GM10248 (cell line): ENCODE measurements around the gene IL16.

Experiments
- CTCF ChIA-PET: fragments of 300-600 bp; sonication (Branson Sonifier 250); formaldehyde crosslinking; extraction: SDS; loops from one replicate; lab custom pipeline; 2021; ENCODE audit warnings: antibody characterized with exemption; lab: Yijun Ruan, JAX
- POLR2A ChIA-PET: fragments of 350-650 bp; sonication (Branson Sonifier 250); formaldehyde crosslinking; extraction: SDS; loops from one replicate; lab custom pipeline; 2020; ENCODE audit warnings: antibody characterized with exemption; lab: Yijun Ruan, JAX
- DNase-seq: peaks from one replicate; pipeline ENCODE4 v3.0.0; 2012; ENCODE audit errors: extremely low spot score
- TF ChIP-seq, protein P1 (sequence below): IDR thresholded peaks from 2 replicates; pipeline ENCODE4 v1.5.1; 2012; ENCODE audit warnings: mild to moderate bottlenecking, low read depth; ENCODE audit errors: extremely low read depth, missing control alignments, control extremely low read depth

Gene IL16

DNA sequence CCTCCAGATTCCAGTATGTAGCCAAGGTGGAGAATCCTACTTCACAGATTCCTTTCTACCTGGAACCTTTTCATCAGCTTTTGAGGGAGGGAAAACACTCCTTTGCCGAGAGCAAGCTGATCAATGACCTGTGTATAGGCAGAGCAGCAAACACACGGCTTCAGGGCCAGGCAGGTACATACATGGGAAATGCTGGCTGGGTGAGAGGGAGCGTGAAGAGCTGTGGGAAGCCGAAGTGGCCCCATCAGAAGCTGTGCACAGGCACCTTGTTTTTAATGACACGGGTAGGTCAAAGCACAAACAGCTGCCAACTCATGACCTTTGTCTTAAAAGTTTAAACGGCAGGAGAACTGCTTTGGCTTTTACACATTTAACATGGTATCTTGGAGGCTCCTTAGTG lies 101.9 kb downstream of the IL16 start:
- ChIA-PET CTCF (interaction anchor here (1.0 to 5.8 kb wide), 5 partner anchors 12 to 33 kb away, joined by 3 to 41 read pairs (median 5); no protein-coding TSS in a partner anchor), POLR2A (interaction anchor here (1.1 kb wide), 1 partner anchor 25 kb away, joined by 4 read pairs; the partner anchor contains the start of gene STARD5)
- no peak for DNase-seq
- TF ChIP-seq, protein P1, sequence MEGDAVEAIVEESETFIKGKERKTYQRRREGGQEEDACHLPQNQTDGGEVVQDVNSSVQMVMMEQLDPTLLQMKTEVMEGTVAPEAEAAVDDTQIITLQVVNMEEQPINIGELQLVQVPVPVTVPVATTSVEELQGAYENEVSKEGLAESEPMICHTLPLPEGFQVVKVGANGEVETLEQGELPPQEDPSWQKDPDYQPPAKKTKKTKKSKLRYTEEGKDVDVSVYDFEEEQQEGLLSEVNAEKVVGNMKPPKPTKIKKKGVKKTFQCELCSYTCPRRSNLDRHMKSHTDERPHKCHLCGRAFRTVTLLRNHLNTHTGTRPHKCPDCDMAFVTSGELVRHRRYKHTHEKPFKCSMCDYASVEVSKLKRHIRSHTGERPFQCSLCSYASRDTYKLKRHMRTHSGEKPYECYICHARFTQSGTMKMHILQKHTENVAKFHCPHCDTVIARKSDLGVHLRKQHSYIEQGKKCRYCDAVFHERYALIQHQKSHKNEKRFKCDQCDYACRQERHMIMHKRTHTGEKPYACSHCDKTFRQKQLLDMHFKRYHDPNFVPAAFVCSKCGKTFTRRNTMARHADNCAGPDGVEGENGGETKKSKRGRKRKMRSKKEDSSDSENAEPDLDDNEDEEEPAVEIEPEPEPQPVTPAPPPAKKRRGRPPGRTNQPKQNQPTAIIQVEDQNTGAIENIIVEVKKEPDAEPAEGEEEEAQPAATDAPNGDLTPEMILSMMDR: no peak

DNA sequence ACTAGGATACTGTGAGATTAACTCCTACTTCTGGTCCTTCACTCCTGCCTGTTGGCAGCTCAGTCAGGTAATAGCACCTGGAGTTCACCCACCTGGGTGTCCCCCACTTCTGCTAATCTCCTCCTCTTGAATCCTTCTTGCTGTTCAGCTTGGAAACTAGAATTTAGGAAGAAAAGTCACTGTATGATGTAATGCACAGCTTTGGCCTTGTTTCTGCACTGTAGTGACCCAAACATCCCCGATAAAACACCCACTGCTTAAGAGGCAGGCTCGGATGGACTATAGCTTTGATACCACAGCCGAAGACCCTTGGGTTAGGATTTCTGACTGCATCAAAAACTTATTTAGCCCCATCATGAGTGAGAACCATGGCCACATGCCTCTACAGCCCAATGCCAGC lies 102.5 kb downstream of the IL16 start:
- TF ChIP-seq, protein P1: no peak
- CTCF ChIA-PET: interaction anchor here (1.0 to 5.8 kb wide), 7 partner anchors 7 to 33 kb away, joined by 3 to 41 read pairs (median 5); no protein-coding TSS in a partner anchor
- POLR2A ChIA-PET: interaction anchor here (1.1 kb wide), 1 partner anchor 25 kb away, joined by 4 read pairs; the partner anchor contains the start of gene STARD5
- no peak for DNase-seq

DNA sequence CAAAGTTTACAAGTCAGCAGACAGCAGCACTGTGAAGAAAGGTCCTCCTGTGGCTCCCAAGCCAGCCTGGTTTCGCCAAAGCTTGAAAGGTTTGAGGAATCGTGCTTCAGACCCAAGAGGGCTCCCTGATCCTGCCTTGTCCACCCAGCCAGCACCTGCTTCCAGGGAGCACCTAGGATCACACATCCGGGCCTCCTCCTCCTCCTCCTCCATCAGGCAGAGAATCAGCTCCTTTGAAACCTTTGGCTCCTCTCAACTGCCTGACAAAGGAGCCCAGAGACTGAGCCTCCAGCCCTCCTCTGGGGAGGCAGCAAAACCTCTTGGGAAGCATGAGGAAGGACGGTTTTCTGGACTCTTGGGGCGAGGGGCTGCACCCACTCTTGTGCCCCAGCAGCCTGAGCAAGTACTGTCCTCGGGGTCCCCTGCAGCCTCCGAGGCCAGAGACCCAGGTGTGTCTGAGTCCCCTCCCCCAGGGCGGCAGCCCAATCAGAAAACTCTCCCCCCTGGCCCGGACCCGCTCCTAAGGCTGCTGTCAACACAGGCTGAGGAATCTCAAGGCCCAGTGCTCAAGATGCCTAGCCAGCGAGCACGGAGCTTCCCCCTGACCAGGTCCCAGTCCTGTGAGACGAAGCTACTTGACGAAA lies 103.1 kb downstream of the IL16 start:
- TF ChIP-seq, protein P1: no peak
- DNase-seq: no peak
- POLR2A ChIA-PET: interaction anchor here (1.1 kb wide), 1 partner anchor 24 kb away, joined by 4 read pairs; the partner anchor contains the start of gene STARD5
- CTCF ChIA-PET: interaction anchor here (0.8 to 5.8 kb wide), 8 partner anchors 8 to 34 kb away, joined by 3 to 41 read pairs (median 4); no protein-coding TSS in a partner anchor

DNA sequence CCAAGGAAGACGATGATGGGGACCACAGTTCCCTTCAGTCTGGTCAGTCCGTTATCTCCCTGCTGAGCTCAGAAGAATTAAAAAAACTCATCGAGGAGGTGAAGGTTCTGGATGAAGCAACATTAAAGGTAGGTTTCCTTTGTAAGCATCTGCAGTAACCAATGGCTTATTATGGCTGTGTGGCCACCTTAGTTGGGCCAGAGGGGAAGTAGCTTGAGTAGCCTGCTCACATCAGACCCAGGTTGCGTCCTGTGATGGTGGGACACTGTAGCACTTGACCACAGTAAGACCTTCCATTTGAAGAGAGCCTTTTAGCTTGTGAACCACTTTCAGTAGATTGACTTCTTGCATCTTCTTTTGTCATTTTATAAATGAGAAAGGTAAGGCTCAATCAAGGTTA lies 104.7 kb downstream of the IL16 start:
- DNase-seq: no peak
- TF ChIP-seq, protein P1: no peak
- ChIA-PET CTCF (interaction anchor here (0.8 to 5.8 kb wide), 12 partner anchors 9 to 310 kb away, joined by 3 to 41 read pairs (median 6); partner anchors contain the start of gene STARD5), POLR2A (interaction anchor here (0.6 to 2.5 kb wide), 5 partner anchors 9 to 22 kb away, joined by 3 to 19 read pairs (median 12); partner anchors contain the start of gene STARD5)

DNA sequence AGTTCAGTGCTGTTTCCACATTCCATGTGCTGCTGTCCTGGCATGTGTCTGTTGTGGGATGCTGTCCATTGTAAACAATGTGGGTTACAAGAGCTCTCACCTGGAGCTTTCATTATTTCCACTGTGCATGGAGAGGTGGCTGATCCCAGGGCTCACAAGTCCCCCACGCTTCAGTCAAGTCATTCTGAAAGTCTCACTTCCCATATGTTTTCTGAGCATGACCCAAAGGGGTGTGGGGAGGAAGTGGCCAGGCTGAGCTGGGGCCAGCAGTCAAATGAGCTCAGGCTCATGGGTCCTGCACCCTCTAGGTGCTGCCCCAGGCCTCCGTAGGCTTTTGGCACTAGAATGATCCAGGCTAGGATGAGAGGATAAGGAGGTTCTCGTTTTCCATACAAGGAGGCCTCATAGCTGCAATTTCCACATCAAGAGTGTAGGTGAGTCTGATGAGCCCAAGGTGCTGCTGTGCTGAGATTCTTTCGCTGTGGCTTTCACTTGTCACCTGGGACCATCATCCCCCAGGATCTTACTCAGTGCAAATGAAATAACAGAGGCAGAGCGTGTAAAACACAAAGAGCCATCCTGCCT lies 105.2 kb downstream of the IL16 start:
- peak; percentile 63 for DNase-seq
- TF ChIP-seq, protein P1: no peak
- CTCF ChIA-PET: interaction anchor here (0.7 to 5.8 kb wide), 13 partner anchors 9 to 310 kb away, joined by 3 to 41 read pairs (median 5); partner anchors contain the start of gene STARD5

DNA sequence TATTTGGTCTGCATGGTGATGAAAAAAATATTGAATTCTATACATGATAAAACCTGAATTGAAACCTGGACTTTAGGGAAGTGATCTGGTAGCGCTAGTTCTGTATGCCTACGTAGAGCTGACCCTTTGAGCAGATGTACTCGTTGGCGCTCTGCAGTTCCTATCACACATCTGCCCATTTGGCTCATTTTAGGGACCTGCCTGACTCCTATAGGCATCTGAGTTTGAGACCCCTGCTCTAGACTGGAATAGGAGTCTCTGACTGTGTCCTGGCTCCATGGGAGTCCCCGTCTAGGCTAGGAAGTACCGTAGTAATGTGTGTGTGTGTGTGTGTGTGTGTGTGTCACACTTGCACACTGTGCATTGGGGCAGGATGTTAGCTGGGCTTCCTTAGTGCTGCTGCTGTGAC lies 106.0 kb downstream of the IL16 start:
- TF ChIP-seq, protein P1: no peak
- DNase-seq: no peak
- ChIA-PET CTCF (interaction anchor here (1.2 to 5.8 kb wide), 9 partner anchors 9 to 98 kb away, joined by 3 to 41 read pairs (median 7); no protein-coding TSS in a partner anchor), POLR2A (interaction anchor here (1.3 to 2.5 kb wide), 4 partner anchors 9 to 21 kb away, joined by 5 to 19 read pairs (median 14); partner anchors contain the start of gene STARD5)

More for the DNA sequence above, 105.2 kb downstream of the IL16 start:
- POLR2A ChIA-PET: interaction anchor here (0.6 to 2.5 kb wide), 5 partner anchors 9 to 22 kb away, joined by 3 to 19 read pairs (median 12); partner anchors contain the start of gene STARD5
